Kidney epithelial cell (primary cell): ENCODE results near the gene ARL6IP5. TPM values are rescaled to one million over a fixed set of nuclear protein-coding genes. Genes with fewer than 3 reads are reported as not detected.

Source experiments
- total RNA-seq: library from RNA; depleted of rRNA; stranded (reverse); fragments of >200 nt; gene quantifications from 2 replicates; pipeline ENCODE4 v1.2.3, GENCODE V29; 2015

ARL6IP5 gene
- total RNA-seq, 1 donor from 2014 or later, result 86.6 TPM

Other genes with a start within 250 kb of the ARL6IP5 start
- gene TAFA4, start 152.4 kb upstream of the ARL6IP5 start, total RNA-seq, result not detected in 2 replicates
- gene EOGT, start 71.3 kb upstream of the ARL6IP5 start, total RNA-seq, result 28.1 and 28.3 TPM in 2 replicates
- 19.3 and 20.1 TPM in 2 replicates for gene TMF1, start 32.6 kb upstream of the ARL6IP5 start, total RNA-seq
- gene UBA3, start 4.6 kb upstream of the ARL6IP5 start, total RNA-seq, result 46.6 and 53.1 TPM in 2 replicates
- not detected in 2 replicates for gene LMOD3, start 37.7 kb downstream of the ARL6IP5 start, total RNA-seq